ENCODE results near the gene MANBA.
A peak's percentile ranks its signal among the peaks of the same experiment; 100 is the strongest.

MANBA gene

DNA sequence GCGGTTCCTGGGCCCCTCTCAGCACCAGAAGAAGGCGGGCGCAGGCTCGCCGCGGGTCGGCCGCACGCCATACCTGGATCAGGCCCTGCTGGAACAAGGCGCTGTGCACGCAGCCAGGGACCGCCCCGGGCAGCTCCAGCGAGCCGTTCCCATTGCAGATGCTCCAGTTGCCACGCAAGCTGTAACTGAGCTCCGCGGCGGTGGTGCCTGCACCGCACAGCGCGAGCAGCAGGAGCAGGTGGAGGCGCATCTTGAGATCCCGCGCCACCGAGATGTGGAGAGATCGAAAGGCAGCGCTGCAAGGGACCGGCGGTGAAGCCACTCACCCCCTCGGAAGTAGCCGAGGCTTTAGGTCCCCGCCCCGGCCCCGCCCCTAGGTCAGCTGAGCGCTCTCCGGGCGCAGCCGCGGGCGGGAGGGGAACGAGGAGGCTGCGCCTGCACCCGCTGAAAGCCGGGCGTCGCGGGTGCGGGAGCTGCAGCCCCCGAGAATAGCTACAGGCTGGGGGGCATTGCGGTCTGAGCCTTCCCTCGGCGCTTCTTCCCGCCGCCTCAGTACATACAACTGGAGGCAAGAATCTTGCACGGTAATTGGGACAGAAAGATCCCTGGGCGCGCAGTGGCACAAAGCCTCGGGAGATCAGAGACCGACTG is at the start of gene MANBA:
MANBA (minus strand) TSS at position 324 of the 651 bp plus-strand sequence; CDS start at position 250, 74 bp downstream.
- DNase-seq = peak; percentile 87

- DNase-seq = no peak
Measured at GRCh38 chr4:102809691-102810090, 48.9 kb upstream of the MANBA start.

GRCh38 chr4:102809190-102809589 is 48.4 kb upstream of the MANBA start:
- DNase-seq = no peak

- DNase-seq = no peak
Measured at GRCh38 chr4:102808009-102808408, 47.2 kb upstream of the MANBA start.

GRCh38 chr4:102807345-102807744 is 46.6 kb upstream of the MANBA start:
- DNase-seq = no peak

DNA sequence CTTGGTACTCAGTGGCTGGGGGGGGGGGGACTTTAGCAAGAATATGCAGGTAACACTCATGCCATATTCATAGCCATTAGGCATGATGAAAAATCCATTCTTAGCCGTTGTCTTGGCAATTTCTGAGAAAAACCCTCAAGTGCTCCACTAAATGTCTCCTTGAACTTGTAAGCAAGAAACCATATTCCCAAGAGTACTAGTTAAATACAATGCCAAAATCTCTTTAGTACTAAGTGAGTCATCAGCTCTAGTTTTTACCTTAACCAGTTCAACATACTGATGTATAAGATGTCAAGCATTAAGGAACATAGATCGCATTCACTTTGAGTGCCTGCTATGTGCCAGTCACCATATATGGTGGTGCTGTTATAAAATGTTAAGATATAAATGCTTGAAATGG is 39.0 kb upstream of the MANBA start:
- DNase-seq = no peak

- DNase-seq = no peak
Measured at GRCh38 chr4:102794999-102795398, 34.2 kb upstream of the MANBA start.

DNA sequence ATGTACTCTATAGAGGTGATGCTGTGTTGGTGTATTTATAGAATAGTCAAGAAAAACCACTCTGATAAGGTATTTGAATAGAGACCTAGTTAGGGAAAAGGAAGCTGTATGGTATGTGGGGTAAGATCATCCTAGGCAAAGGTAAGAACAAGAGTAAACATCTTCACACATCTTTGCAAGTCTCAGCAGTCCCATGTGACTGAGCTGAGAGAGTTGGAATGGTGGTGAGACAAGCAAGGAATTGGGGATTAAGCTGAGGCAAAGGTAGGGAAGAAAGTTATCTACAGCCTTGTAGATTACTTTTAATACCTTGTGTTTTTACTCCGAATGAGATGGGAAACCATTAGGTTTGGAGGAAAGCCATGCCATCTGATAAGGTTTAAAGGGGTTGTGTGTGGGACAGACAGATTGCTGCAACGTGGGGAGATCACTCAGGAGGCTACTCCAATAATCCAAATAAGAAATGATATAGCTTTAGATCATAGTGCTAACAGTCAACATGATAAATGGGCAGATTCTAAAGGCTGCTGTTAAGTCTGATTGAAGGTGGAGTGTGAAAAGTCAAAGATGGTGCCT is 31.7 kb upstream of the MANBA start:
- no peak for DNase-seq

DNA sequence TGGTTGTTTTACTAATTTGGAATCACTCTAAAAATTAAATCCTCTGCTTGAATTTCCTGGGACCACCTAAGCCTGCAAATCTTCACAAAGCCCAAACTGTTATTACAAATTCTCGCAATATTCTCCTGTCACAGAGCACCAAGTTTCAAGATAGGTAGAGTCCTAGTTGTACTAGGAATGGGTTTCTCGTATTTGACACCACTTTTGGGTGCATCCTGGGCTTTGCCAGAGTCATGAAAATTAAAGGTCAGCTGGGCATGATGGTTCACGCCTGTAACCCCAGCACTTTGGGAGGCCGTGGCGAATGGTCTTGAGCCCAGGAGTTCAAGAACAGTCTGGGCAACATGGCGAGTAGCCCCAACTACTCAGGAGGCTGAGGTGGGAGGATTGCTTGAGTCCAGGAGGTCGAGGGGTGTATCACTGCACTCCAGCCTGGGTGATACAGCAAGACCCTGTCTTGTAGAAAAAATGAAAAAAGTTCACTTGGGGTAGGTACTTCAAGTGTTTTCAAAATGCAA is 30.6 kb upstream of the MANBA start:
- no peak for DNase-seq

DNA sequence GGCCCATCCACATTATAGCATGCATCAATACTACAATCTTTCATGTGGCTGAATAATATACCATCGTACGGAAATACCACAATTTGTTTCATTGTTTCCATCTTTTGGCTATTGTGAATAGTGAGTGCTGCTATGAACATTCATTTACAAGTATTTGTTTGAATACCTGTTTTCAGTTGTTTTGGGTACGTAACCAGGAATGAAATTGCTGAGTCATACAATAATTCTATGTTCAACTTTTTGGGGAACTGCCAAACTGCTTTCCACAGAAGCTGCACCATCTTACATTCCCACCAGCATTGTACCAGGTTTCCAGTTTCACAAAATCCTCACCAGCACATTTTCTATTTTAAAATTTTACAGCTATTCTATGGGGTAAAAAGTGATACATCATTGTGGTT is 28.5 kb upstream of the MANBA start:
- DNase-seq = no peak

GRCh38 chr4:102787944-102788343 is 27.2 kb upstream of the MANBA start:
- DNase-seq = no peak

GRCh38 chr4:102787096-102787881 is 26.5 kb upstream of the MANBA start:
- DNase-seq = no peak

DNA sequence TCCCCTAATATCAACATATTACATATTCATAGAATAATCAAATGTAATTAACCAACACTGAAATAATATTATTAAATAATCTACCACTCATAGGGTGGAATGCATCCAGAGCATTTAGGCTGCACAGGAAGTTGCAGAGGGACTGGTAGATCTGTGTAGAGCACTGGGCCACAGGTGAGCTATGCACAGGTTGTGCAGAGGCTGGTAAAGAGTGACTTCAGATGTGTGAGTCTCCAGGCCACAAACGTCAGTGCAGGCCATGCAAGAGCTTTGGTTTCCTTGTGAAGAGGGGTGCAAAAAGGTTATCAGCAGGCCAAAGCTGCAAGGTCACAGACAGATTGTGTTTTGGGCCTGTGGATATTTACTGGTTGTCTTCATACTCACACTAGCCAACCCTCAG is 25.5 kb upstream of the MANBA start:
- no peak for DNase-seq

GRCh38 chr4:102783006-102783405 is 22.2 kb upstream of the MANBA start:
- DNase-seq = no peak

DNA sequence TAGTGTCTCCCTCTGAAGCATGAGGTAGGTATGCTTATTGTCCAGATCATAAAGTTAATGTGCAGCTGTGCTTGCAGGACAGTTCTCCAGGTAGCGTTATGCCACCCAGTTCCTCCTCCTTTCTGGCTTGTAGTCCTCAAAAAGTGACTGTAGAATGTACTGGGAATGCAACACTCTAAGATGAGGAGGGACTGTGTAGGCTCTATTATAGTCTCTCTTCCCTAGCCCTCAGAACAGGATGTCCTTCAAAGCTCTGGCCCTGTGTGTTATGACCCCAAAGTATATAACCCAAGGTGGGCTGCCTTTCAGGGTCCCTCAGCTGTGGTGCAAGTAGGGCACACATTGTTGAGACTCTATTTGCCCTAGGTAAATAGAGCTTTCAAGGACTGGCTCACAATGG is 20.8 kb upstream of the MANBA start:
- no peak for DNase-seq

DNA sequence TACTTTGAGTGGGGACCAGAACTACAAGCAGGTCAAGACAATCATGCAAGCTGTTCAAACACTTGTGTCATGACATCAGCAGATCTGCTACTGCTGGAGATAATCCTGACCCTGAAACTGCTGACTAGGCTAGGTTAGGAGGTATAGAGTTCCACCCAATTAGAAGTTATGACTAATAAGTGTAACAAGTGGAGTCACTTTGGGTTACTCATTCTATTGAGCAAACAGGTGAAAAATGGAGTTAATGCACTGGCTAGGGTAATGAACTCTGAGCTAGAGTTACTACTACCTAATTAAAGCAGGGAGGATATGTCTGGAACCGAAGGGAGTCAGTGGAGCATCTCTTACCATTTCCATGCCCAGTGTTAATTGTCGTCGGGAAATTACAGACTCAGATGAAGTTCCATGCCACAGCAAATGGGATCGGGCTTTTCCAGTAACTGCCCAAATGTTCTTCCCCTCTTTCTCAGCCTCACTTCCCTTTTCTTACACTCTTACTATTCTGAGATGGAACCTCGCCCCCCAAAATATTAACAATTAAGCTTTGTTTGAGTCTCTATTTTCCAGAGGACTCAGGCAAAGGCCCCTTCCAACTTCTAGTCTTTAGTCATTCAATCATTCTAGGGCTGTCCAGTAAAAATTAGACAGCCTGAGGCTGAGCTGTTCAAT is 19.8 kb upstream of the MANBA start:
- DNase-seq = no peak

DNA sequence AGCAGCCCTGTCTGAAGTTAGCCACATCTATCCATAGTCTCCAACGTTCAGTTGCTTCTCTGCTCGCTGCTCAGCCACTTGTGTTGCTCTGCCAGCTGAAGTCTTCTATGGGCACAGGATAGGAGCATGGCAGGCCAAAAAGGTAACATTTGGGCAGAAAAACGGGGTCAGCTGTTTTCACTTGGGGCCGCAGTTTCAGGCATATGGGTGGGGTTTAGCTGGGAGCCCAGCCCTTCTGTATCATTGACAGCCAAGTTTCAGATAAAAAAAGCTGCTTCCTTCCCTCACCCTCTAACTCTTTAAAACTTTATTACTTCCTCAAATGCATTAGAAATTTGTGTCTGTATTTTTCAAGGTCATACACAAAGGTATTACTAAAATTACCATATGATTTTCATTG is 18.4 kb upstream of the MANBA start:
- DNase-seq = no peak

DNA sequence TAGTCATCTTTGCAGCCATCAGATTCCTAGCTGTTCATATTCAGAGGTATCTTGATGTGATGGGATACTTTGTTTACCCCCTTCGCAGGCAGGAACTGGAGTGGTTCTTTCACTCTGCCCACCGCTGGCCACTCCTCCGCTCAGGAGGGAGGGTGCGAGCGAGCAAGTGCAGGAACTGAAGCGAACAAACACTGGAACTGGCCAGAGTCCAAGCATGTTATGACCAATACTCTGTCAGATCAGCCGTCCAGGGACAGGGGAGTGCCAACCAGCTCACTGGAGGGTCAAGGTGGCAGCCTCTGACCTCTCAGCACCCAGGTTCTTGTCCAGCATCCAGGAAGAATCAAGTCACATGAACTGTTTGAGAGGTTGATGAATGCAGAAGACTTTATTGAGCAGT is 18.0 kb upstream of the MANBA start:
- DNase-seq = no peak

- DNase-seq = no peak
Measured at GRCh38 chr4:102775805-102776204, 15.0 kb upstream of the MANBA start.

DNA sequence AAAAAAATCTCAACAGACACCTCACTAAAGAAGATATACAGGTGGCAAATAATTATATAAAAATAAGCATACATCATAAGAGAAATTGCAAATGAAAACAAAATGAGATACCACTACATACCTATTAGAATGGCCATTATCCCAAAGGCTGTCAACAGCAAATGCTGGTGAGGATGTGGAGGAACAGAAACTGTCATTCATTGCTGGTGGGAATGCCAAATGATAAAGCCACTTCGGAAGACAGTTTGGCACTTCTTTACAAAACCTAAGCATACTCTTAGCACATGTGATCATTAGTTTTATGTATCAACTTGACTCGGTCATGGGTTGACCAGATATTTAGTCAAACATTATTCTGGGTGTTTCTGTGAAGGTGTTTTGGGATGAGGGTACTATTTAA is 13.5 kb upstream of the MANBA start:
- no peak for DNase-seq

DNA sequence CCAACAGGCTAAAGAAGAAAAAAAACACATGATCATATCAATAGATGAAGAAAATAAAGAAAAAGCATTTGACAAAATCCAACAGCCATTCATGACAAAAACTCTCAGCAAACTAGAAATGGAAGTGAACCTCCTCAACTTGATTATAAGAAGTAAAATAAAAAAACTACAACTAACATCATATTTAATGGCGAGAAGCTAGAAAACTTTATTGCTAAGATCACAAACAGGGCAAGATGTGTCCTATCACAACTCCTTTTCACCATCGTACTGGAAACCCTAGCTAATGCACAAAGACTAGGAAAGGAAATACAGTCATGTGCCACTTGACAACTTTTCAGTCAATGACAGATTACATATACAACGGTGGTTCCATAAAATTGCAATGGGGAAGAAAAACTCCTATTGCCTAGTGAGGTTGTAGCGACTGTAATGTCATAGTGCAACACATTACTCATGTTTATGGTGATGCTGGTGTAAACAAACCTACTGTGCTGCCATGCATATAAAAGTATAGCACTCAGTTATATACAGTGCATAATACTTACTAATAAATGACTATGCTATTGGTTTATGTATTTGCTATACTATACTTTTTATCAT is 12.1 kb upstream of the MANBA start:
- DNase-seq = no peak

DNA sequence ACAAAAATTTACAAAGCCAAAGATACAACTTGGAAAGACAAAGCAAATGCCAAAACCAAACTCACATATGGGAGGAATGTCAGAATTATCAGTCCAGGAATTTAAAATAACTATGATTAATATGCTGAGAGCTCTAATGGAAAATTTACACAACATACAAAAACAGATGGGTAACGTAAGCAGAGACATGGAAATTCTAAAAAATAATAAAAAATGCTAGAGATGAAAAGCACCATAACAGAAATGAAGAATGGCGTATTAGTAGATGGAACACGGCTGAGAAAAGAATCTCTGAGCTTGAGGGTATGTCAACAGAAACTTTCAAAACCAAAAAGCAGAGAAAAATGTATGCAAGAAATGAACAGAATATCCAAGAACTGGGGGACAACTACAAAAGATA is 4.1 kb upstream of the MANBA start:
- no peak for DNase-seq

DNA sequence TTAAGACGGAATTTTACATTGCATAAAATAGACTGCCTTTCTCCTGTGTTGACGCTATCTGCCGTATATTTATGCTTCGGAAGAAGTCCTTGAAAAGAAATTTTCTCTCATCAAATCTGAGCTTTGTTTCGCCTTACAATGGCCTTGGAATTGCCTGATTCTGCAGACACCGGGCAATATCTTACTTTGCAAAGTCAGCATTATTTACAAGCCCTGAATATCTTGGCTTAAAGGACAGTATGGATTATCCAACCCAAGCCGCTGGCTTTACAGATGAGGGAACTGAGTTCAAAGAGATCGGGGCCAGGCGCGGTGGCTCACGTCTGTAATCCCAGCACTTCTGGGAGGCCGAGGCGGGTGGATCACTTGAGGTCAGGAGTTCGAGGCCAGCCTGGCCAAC is 1.1 kb upstream of the MANBA start:
- no peak for DNase-seq
